HEK293 (cell line): ENCODE results near the gene TLR2.

Source experiments
- CTCF ChIA-PET: fragments of 350-600 bp; formaldehyde crosslinking; extraction: SDS; loops from one replicate; lab custom pipeline; 2021; ENCODE audit warnings: antibody characterized with exemption; lab: Yijun Ruan, JAX
- POLR2A ChIA-PET: fragments of 300-600 bp; formaldehyde crosslinking; extraction: SDS; loops from one replicate; lab custom pipeline; 2020; ENCODE audit warnings: antibody characterized with exemption, inconsistent platforms; lab: Yijun Ruan, JAX
- H3K27ac ChIP-seq: fragments of 200-500 bp; sonication (Bioruptor generic); 2 replicates; pipeline ENCODE4 v1.5.1; 2014; ENCODE audit warnings: low read depth, low read length, control low read depth, inconsistent platforms; ENCODE audit errors: extremely low read depth
- H3K36me3 ChIP-seq, 2 experiments: fragments of 200-500 bp in 1 of 2; sonication (Bioruptor generic) in 1 of 2; 1 replicate in 1 of 2; 2 replicates in 1 of 2; pipeline ENCODE4 v1.5.1; 2014 to 2017; ENCODE audit warnings: inconsistent platforms in 2 of 2, low read length in 2 of 2; ENCODE audit not compliant: control insufficient read depth in 2 of 2, insufficient read depth in 1 of 2
- H3K4me1 ChIP-seq: fragments of 200-500 bp; sonication (Bioruptor generic); 2 replicates; pipeline ENCODE4 v1.5.1; 2014; ENCODE audit warnings: mild to moderate bottlenecking, low read length, inconsistent platforms; ENCODE audit not compliant: control insufficient read depth, insufficient read depth
- H3K4me3 ChIP-seq: 2 replicates; pipeline ENCODE4 v1.5.1; 2011; ENCODE audit warnings: low read depth, mild to moderate bottlenecking, control low read depth, low read length, moderate library complexity
- H3K9me3 ChIP-seq: fragments of 200-500 bp; sonication (Bioruptor generic); 2 replicates; pipeline ENCODE4 v1.5.1; 2014; ENCODE audit warnings: low read depth, low read length, inconsistent platforms; ENCODE audit not compliant: control insufficient read depth, insufficient read depth
- HOXD13 ChIP-seq: sonication (generic); formaldehyde crosslinking; IDR thresholded peaks from 2 replicates; pipeline ENCODE4 v1.8.0; 2022; ENCODE audit warnings: missing genetic modification reagents, borderline replicate concordance
- KLF10 ChIP-seq: fragments of 450-650 bp; IDR thresholded peaks from 2 replicates; pipeline ENCODE4 v1.5.1; 2018; ENCODE audit warnings: missing biosample characterization, mild to moderate bottlenecking, missing genetic modification characterization
- YY1 ChIP-seq: fragments of 450-650 bp; formaldehyde crosslinking; IDR thresholded peaks from 2 replicates; pipeline ENCODE4 v1.5.1; 2018; ENCODE audit warnings: missing biosample characterization, missing genetic modification characterization
- ZBTB11 ChIP-seq: fragments of 450-650 bp; formaldehyde crosslinking; conservative IDR thresholded peaks from 2 replicates; pipeline ENCODE4 v1.5.1; 2016; ENCODE audit warnings: low read depth, missing biosample characterization, missing genetic modification characterization
- ZBTB17 ChIP-seq: fragments of 450-650 bp; formaldehyde crosslinking; IDR thresholded peaks from 2 replicates; pipeline ENCODE4 v1.5.1; 2016; ENCODE audit warnings: missing biosample characterization, missing genetic modification characterization
- ZBTB48 ChIP-seq: fragments of 450-650 bp; formaldehyde crosslinking; IDR thresholded peaks from 2 replicates; pipeline ENCODE4 v1.5.1; 2016; ENCODE audit warnings: missing biosample characterization, missing genetic modification characterization
- ZFP3 ChIP-seq: fragments of 450-650 bp; formaldehyde crosslinking; IDR thresholded peaks from 2 replicates; pipeline ENCODE4 v1.5.1; 2016; ENCODE audit warnings: low read depth, missing biosample characterization, missing genetic modification characterization
- ZNF394 ChIP-seq: fragments of 450-650 bp; formaldehyde crosslinking; IDR thresholded peaks from 2 replicates; pipeline ENCODE4 v1.5.1; 2016; ENCODE audit warnings: missing biosample characterization, missing genetic modification characterization, mild to moderate bottlenecking, moderate library complexity, borderline replicate concordance
- ZNF449 ChIP-seq: fragments of 450-650 bp; formaldehyde crosslinking; IDR thresholded peaks from 2 replicates; pipeline ENCODE4 v1.5.1; 2017; ENCODE audit warnings: missing biosample characterization, mild to moderate bottlenecking, missing genetic modification characterization, moderate library complexity
- ZNF473 ChIP-seq: fragments of 450-650 bp; formaldehyde crosslinking; IDR thresholded peaks from 2 replicates; pipeline ENCODE4 v1.5.1; 2017; ENCODE audit warnings: missing biosample characterization, missing genetic modification characterization
- ZNF544 ChIP-seq: fragments of 450-650 bp; formaldehyde crosslinking; IDR thresholded peaks from 2 replicates; pipeline ENCODE4 v1.5.0; 2017; ENCODE audit warnings: missing biosample characterization, missing genetic modification characterization
- ZNF654 ChIP-seq: fragments of 450-650 bp; formaldehyde crosslinking; IDR thresholded peaks from 2 replicates; pipeline ENCODE4 v1.5.1; 2016; ENCODE audit warnings: low read depth, missing biosample characterization, missing genetic modification characterization
- ZNF768 ChIP-seq: fragments of 450-650 bp; formaldehyde crosslinking; IDR thresholded peaks from 2 replicates; pipeline ENCODE4 v1.5.1; 2018; ENCODE audit warnings: missing biosample characterization, mild to moderate bottlenecking, missing genetic modification characterization
- ZNF837 ChIP-seq: fragments of 450-650 bp; formaldehyde crosslinking; IDR thresholded peaks from 2 replicates; pipeline ENCODE4 v1.5.1; 2016; ENCODE audit warnings: missing biosample characterization, missing genetic modification characterization
- ZXDB ChIP-seq: fragments of 450-650 bp; formaldehyde crosslinking; IDR thresholded peaks from 2 replicates; pipeline ENCODE4 v1.5.1; 2016; ENCODE audit warnings: missing biosample characterization, missing genetic modification characterization
- TF ChIP-seq, protein P1 (sequence below): fragments of 450-650 bp; formaldehyde crosslinking; IDR thresholded peaks from 2 replicates; pipeline ENCODE4 v1.5.1; 2016; ENCODE audit warnings: missing biosample characterization, missing genetic modification characterization
- TF ChIP-seq, protein P2 (sequence below): fragments of 450-650 bp; formaldehyde crosslinking; IDR thresholded peaks from 2 replicates; pipeline ENCODE4 v1.5.1; 2016; ENCODE audit warnings: missing biosample characterization, missing genetic modification characterization

Gene TLR2

GRCh38 chr4:153750197-153750817, 66.2 kb downstream of the TLR2 start:
- CTCF ChIA-PET = interaction anchor here (0.6 to 1.9 kb wide), 30 partner anchors 10 to 874 kb away, joined by 3 to 9 read pairs (median 4); no protein-coding TSS in a partner anchor
- no peak for TF ChIP-seq ZNF768
- TF ChIP-seq ZNF394 (tag by site-specific recombination) = peak; percentile 93
- TF ChIP-seq ZNF654 (tag by site-specific recombination) = peak; percentile 79
- no peaks in the 10 kb centered on the region for H3K9me3 ChIP-seq
- H3K27ac ChIP-seq = no peak overlapping the region
- no peaks in the 10 kb centered on the region for H3K36me3 ChIP-seq
- no peaks in the 10 kb centered on the region for H3K4me1 ChIP-seq
- no peak overlapping the region for H3K4me3 ChIP-seq
- POLR2A ChIA-PET = no interaction called here

DNA sequence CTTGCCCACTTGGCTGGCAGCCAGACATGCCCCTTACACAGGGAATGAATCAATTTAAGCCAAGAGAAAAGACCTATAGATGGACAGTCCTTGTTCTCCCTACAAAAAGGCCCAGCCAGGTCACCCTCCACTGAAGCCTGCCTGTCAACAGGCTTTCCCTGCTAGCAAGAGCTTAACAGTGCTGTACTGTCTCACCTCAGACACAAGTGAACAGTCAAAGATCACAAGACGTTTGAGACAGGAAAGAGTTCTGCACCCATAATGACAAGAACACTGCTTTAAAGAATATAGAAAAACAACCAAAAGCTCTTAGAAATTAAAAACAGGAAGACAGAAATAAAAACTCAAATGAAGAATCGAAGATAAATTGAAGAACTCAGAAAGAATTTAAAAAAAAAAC, 71.1 kb downstream of the TLR2 start:
- H3K4me3 ChIP-seq = no peak overlapping the region
- TF ChIP-seq ZBTB17 (tag by site-specific recombination) (no peak), HOXD13 (CRISPR knock-in tag) (no peak), ZNF544 (no peak), ZNF449 (tag by site-specific recombination) (no peak), ZXDB (tag by site-specific recombination) (no peak), ZNF473 (tag by site-specific recombination) (no peak), ZNF837 (tag by site-specific recombination) (no peak), KLF10 (tag by site-specific recombination) (no peak), YY1 (tag by site-specific recombination) (no peak), ZFP3 (no peak), ZBTB11 (tag by site-specific recombination) (no peak), ZBTB48 (tag by site-specific recombination) (no peak)
- TF ChIP-seq, protein P1, sequence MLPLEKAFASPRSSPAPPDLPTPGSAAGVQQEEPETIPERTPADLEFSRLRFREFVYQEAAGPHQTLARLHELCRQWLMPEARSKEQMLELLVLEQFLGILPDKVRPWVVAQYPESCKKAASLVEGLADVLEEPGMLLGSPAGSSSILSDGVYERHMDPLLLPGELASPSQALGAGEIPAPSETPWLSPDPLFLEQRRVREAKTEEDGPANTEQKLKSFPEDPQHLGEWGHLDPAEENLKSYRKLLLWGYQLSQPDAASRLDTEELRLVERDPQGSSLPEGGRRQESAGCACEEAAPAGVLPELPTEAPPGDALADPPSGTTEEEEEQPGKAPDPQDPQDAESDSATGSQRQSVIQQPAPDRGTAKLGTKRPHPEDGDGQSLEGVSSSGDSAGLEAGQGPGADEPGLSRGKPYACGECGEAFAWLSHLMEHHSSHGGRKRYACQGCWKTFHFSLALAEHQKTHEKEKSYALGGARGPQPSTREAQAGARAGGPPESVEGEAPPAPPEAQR (tag by site-specific recombination) = no peak
- TF ChIP-seq, protein P2, sequence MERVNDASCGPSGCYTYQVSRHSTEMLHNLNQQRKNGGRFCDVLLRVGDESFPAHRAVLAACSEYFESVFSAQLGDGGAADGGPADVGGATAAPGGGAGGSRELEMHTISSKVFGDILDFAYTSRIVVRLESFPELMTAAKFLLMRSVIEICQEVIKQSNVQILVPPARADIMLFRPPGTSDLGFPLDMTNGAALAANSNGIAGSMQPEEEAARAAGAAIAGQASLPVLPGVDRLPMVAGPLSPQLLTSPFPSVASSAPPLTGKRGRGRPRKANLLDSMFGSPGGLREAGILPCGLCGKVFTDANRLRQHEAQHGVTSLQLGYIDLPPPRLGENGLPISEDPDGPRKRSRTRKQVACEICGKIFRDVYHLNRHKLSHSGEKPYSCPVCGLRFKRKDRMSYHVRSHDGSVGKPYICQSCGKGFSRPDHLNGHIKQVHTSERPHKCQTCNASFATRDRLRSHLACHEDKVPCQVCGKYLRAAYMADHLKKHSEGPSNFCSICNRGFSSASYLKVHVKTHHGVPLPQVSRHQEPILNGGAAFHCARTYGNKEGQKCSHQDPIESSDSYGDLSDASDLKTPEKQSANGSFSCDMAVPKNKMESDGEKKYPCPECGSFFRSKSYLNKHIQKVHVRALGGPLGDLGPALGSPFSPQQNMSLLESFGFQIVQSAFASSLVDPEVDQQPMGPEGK = no peak

More for the DNA sequence above, 71.1 kb downstream of the TLR2 start:
- H3K4me1 ChIP-seq = no peaks in the 10 kb centered on the region
- H3K27ac ChIP-seq = no peak overlapping the region
- POLR2A ChIA-PET = no interaction called here
- H3K9me3 ChIP-seq = no peaks in the 10 kb centered on the region
- CTCF ChIA-PET = no interaction called here
- no peaks in the 10 kb centered on the region for H3K36me3 ChIP-seq
